B cell (primary cell): Measurements from ENCODE around the gene CHTF18. TPM values are rescaled to one million over a fixed set of nuclear protein-coding genes. Genes with fewer than 3 reads are reported as not detected.

Experiments
- ATAC-seq: fragments of 200-7000 bp; cut with Tn5 transposase; one replicate; pipeline ENCODE4 v1.10.0; 2021; ENCODE audit warnings: low read depth, mild to moderate bottlenecking, moderate number of reproducible peaks, moderate library complexity
- CTCF ChIA-PET: fragments of 350-600 bp; sonication (Branson Sonifier 250); formaldehyde crosslinking; loops from one replicate; lab custom pipeline; 2021; ENCODE audit warnings: antibody characterized with exemption, inconsistent platforms; lab: Charles Lee
- POLR2A ChIA-PET: fragments of 350-600 bp; sonication (Branson Sonifier 250); formaldehyde crosslinking; loops from one replicate; lab custom pipeline; 2021; ENCODE audit warnings: antibody characterized with exemption; lab: Charles Lee
- DNase-seq: peaks from one replicate; pipeline ENCODE4 v3.0.0; 2013
- H2AFZ ChIP-seq: 2 replicates; pipeline ENCODE4 v1.6.1; 2012; ENCODE audit warnings: mild to moderate bottlenecking, low read depth, low read length; ENCODE audit not compliant: insufficient read depth, poor library complexity, severe bottlenecking
- H3K27ac ChIP-seq, 2 donors: 1 replicate in 1 of 2; 2 replicates in 1 of 2; pipeline ENCODE4 v1.5.1; 2012 to 2013; ENCODE audit warnings: low read length in 2 of 2, mild to moderate bottlenecking in 2 of 2, moderate library complexity in 1 of 2
- H3K27me3 ChIP-seq, 4 experiments: fragments of 200-600 bp in 1 of 4; sonication (generic) in 1 of 4; replicated peaks in 1 of 4; 1 replicate in 2 of 4; 2 replicates in 2 of 4; pipeline versions ENCODE4 v1.6.1 to v1.7.0; 2013 to 2016; ENCODE audit warnings: low read length in 3 of 4, mild to moderate bottlenecking in 2 of 4, mixed read lengths in 1 of 4, moderate library complexity in 1 of 4; ENCODE audit not compliant: insufficient read depth in 4 of 4, control insufficient read depth in 3 of 4; ENCODE audit errors: control extremely low read depth in 1 of 4
- H3K36me3 ChIP-seq, 2 experiments: replicated peaks in 1 of 2; 1 replicate in 1 of 2; 2 replicates in 1 of 2; pipeline versions ENCODE4 v1.6.1 to v1.7.1; 2013; ENCODE audit warnings: low read length in 1 of 2; ENCODE audit not compliant: insufficient read depth in 2 of 2, control insufficient read depth in 1 of 2; ENCODE audit errors: control extremely low read depth in 1 of 2, extremely low read depth in 1 of 2
- H3K4me1 ChIP-seq, 2 donors: fragments of 200-600 bp in 1 of 2; sonication (generic) in 1 of 2; 1 replicate in 1 of 2; 2 replicates in 1 of 2; pipeline versions ENCODE4 v1.5.1 to v1.6.1; 2013 to 2017; ENCODE audit warnings: low read length in 2 of 2; ENCODE audit not compliant: control insufficient read depth in 2 of 2, insufficient read depth in 2 of 2
- H3K4me2 ChIP-seq: replicated peaks from 2 replicates; pipeline ENCODE3; 2012; ENCODE audit warnings: mild to moderate bottlenecking, low read depth, low read length; ENCODE audit not compliant: poor library complexity, severe bottlenecking
- H3K4me3 ChIP-seq, 5 experiments: fragments of 200-600 bp in 1 of 5; sonication (generic) in 1 of 5; 1 replicate in 3 of 5; 2 replicates in 2 of 5; pipeline versions ENCODE4 v1.5.1 to v1.7.0; 2011 to 2016; ENCODE audit warnings: low read length in 4 of 5, mild to moderate bottlenecking in 4 of 5, low read depth in 2 of 5, control low read depth in 1 of 5, moderate library complexity in 1 of 5; ENCODE audit not compliant: insufficient read depth in 1 of 5; ENCODE audit errors: control extremely low read depth in 1 of 5, extremely low read depth in 1 of 5
- H3K79me2 ChIP-seq: fragments of 200-600 bp; sonication (generic); one replicate; pipeline ENCODE4 v1.6.0; 2016; ENCODE audit warnings: low read length; ENCODE audit not compliant: control insufficient read depth, insufficient read depth
- H3K9ac ChIP-seq: fragments of 200-600 bp; sonication (generic); 2 replicates; pipeline ENCODE4 v1.6.1; 2017; ENCODE audit warnings: mild to moderate bottlenecking, low read length, moderate library complexity
- H3K9me3 ChIP-seq, 3 donors: one replicate each; pipeline versions ENCODE4 v1.6.1 to v1.7.1; 2013; ENCODE audit warnings: low read length in 2 of 3; ENCODE audit not compliant: control insufficient read depth in 2 of 3, insufficient read depth in 1 of 3; ENCODE audit errors: control extremely low read depth in 1 of 3
- H4K20me1 ChIP-seq: 2 replicates; pipeline ENCODE4 v1.6.0; 2012; ENCODE audit warnings: mild to moderate bottlenecking, low read length; ENCODE audit not compliant: insufficient read depth, control insufficient read depth, poor library complexity, severe bottlenecking
- H3K27ac Mint-ChIP-seq: one replicate; pipeline ENCODE4 v1.8.0; 2021; ENCODE audit warnings: mixed read lengths
- H3K27me3 Mint-ChIP-seq: one replicate; pipeline ENCODE4 v1.8.0; 2021; ENCODE audit warnings: mixed read lengths
- H3K4me1 Mint-ChIP-seq: one replicate; pipeline ENCODE4 v1.8.0; 2021; ENCODE audit warnings: mixed read lengths
- H3K4me3 Mint-ChIP-seq: one replicate; pipeline ENCODE4 v1.8.0; 2021; ENCODE audit warnings: mixed read lengths
- H3K9me3 Mint-ChIP-seq: one replicate; pipeline ENCODE4 v1.8.0; 2022; ENCODE audit warnings: mixed read lengths; ENCODE audit not compliant: insufficient read depth
- EZH2 ChIP-seq: IDR thresholded peaks from 2 replicates; pipeline ENCODE4 v1.6.1; 2012; ENCODE audit warnings: borderline replicate concordance, low read depth, mild to moderate bottlenecking, moderate library complexity, low read length; ENCODE audit not compliant: insufficient read depth, poor library complexity, severe bottlenecking
- WGBS: methylation state at CpG from one replicate; pipeline ENCODE4 v1.1.5; 2013; ENCODE audit warnings: missing lambda C conversion rate; ENCODE audit not compliant: insufficient coverage; 5-methylcytosine and 5-hydroxymethylcytosine counted together
- intact Hi-C: fragments of 100-400 bp; cut with micrococcal nuclease; formaldehyde crosslinking; loops from one replicate; pipeline ENCODE4 v1.10.0; 2022
- polyA plus RNA-seq: library from polyadenylated mRNA; depleted of rRNA; stranded (reverse); fragments of >200 nt; gene quantifications from 2 replicates; pipeline ENCODE4 v1.2.3, GENCODE V29; 2012
- total RNA-seq, 2 donors: library from RNA; stranded (reverse); fragments of 120-200 nt in 1 of 2; gene quantifications; 1 replicate in 1 of 2; 2 replicates in 1 of 2; pipeline versions ENCODE4 v1.2.3 to v1.2.4, GENCODE V29; 2013 to 2022
- TF ChIP-seq, protein P1 (sequence below): fragments of 200-600 bp; IDR thresholded peaks from one replicate; pipeline ENCODE4 v1.8.0; 2022; ENCODE audit warnings: antibody characterized with exemption, mild to moderate bottlenecking

Gene CHTF18
- total and polyA plus RNA-seq, 2 donors (not counting 1 experiment from before 2014, with no cell fraction given) = 72.3 to 76.1 TPM

DNA sequence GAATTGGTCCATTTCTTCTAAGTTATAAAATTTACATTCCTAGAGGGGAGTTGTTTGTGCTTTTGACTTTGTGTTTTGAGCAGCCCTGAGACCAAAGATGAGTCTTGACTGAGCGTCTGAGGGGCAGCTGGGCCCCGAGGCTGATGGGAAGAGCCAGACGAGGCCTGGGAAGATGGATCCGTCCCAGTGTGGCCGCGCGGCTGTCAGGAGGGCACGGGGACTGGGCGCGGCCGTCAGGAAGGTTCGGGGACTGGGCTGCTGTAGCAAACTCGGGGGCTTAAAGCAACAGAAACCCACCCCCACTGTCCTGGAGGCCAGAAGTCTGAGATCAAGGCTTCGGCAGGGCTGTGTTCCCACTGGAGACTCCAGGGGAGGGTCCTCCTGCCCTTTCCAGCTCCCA lies 50.3 kb downstream of the CHTF18 start:
- TF ChIP-seq EZH2 = no peak
- no peak overlapping the region for H3K27ac Mint-ChIP-seq
- ATAC-seq = no peak
- Histone ChIP-seq H4K20me1 (no peaks in the 10 kb centered on the region), H3K36me3 (no peaks in the 10 kb centered on the region), H3K79me2 (no peaks in the 10 kb centered on the region), H3K4me1 (no peaks in the 10 kb centered on the region), H3K9me3 (peaks cover 0 to 38% (median 15%) of the 10 kb centered on the region in 3 donors), H3K4me3 (no peak overlapping the region), H3K4me2 (no peak overlapping the region), H3K9ac (no peak overlapping the region), H3K27ac (no peak overlapping the region), H2AFZ (no peak overlapping the region), H3K27me3 (peaks cover 0 to 3% (median 0%) of the 10 kb centered on the region in 4 experiments)
- ChIA-PET POLR2A (no interaction called here), CTCF (no interaction called here)
- H3K4me3 Mint-ChIP-seq = no peak overlapping the region
- no peaks in the 10 kb centered on the region for H3K4me1 Mint-ChIP-seq
- no peak for DNase-seq
- WGBS = 93% methylated on average over 14 of the region's 14 CpGs
- peaks cover 3% of the 10 kb centered on the region for H3K27me3 Mint-ChIP-seq
- no peaks in the 10 kb centered on the region for H3K9me3 Mint-ChIP-seq
- intact Hi-C loops = no loop called here

DNA sequence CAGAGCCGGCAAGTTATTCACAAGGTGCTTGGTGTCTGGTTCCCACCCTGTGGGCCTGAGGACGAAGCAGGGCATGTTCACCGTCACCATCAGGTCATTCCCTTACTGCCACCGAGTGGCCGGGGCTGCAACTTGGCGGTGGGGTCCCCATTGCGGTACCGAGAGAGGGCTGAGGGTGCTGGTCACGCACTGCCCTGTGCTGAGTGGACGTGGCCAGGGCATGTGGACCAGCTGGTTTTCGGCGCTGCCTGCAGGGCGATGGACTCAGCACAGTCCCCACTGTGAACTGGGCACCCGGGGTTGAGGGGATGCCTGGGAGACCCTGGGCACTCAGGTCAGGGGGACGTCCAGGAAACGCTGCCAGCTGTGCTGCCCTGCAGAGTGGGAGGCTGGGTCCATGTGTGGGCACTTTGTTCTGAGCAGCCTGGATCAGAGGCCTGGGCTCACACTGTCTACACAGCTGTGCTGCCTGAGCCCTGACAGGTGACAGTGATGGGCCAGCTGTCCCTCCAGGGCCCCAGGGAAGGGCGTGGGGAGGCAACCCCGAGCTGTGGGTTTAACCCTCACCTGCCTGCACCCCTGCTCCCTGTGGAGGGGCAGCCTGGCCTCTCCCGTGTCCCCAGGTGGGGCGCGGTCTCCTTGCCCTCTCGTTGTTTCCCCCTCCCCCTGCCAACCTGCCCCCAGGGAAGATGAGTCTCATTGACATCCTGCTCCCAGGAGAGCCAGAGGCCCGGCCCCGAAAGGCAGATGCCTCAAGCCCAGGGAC lies 51.4 kb downstream of the CHTF18 start:
- H3K27ac Mint-ChIP-seq = no peak overlapping the region
- CTCF ChIA-PET = no interaction called here
- 77% methylated on average over 24 of the region's 24 CpGs for WGBS

More for the DNA sequence above, 51.4 kb downstream of the CHTF18 start:
- no peak overlapping the region for H3K27ac ChIP-seq
- intact Hi-C loops = no loop called here
- Mint-ChIP-seq H3K4me1 (no peaks in the 10 kb centered on the region), H3K4me3 (no peak overlapping the region), H3K27me3 (peaks cover 3% of the 10 kb centered on the region), H3K9me3 (no peaks in the 10 kb centered on the region)
- no peak for TF ChIP-seq EZH2
- TF ChIP-seq, protein P1, sequence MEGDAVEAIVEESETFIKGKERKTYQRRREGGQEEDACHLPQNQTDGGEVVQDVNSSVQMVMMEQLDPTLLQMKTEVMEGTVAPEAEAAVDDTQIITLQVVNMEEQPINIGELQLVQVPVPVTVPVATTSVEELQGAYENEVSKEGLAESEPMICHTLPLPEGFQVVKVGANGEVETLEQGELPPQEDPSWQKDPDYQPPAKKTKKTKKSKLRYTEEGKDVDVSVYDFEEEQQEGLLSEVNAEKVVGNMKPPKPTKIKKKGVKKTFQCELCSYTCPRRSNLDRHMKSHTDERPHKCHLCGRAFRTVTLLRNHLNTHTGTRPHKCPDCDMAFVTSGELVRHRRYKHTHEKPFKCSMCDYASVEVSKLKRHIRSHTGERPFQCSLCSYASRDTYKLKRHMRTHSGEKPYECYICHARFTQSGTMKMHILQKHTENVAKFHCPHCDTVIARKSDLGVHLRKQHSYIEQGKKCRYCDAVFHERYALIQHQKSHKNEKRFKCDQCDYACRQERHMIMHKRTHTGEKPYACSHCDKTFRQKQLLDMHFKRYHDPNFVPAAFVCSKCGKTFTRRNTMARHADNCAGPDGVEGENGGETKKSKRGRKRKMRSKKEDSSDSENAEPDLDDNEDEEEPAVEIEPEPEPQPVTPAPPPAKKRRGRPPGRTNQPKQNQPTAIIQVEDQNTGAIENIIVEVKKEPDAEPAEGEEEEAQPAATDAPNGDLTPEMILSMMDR = no peak
- no peak overlapping the region for H3K9ac ChIP-seq
- no peak overlapping the region for H3K4me2 ChIP-seq
- no peaks in the 10 kb centered on the region for H4K20me1 ChIP-seq
- no peaks in the 10 kb centered on the region for H3K4me1 ChIP-seq
- H3K4me3 ChIP-seq = no peak overlapping the region
- no peaks in the 10 kb centered on the region for H3K36me3 ChIP-seq
- no peak for ATAC-seq
- peaks cover 0 to 3% (median 0%) of the 10 kb centered on the region in 4 experiments for H3K27me3 ChIP-seq
- no peak overlapping the region for H2AFZ ChIP-seq
- H3K9me3 ChIP-seq = peaks cover 0 to 39% (median 15%) of the 10 kb centered on the region in 3 donors
- POLR2A ChIA-PET = no interaction called here
- no peaks in the 10 kb centered on the region for H3K79me2 ChIP-seq
- no peak for DNase-seq
